Endothelial cell of umbilical vein (primary cell): Measurements from ENCODE around the gene NHSL2. TPM values are rescaled to one million over a fixed set of nuclear protein-coding genes. Genes with fewer than 3 reads are reported as not detected.

Experiments used
- BruUV-seq: library from RNA; stranded (reverse); fragments of 400-500 nt; replicated peaks from 2 replicates; lab custom pipeline; 2021; lab: Mats Ljungman, UMichigan
- CTCF ChIA-PET: fragments of 300-600, 350-600 bp; sonication (Branson Sonifier 250); formaldehyde crosslinking; loops from one replicate; lab custom pipeline; 2021; ENCODE audit warnings: antibody characterized with exemption, inconsistent platforms; lab: Charles Lee
- POLR2A ChIA-PET: fragments of 300-600, 350-600 bp; sonication (Branson Sonifier 250); formaldehyde crosslinking; loops from one replicate; lab custom pipeline; 2021; ENCODE audit warnings: antibody characterized with exemption, inconsistent platforms; lab: Charles Lee
- DNase-seq: peaks from one replicate; pipeline ENCODE4 v3.0.0-alpha.2; 2011; ENCODE audit warnings: low read depth, low spot score
- FAIRE-seq: peaks from 2 replicates; lab custom pipeline; 2011; peaks lifted over from hg19 to GRCh38; lab: Jason Lieb, UNC
- H2AFZ ChIP-seq: 2 replicates; pipeline ENCODE4 v1.6.0; 2012; ENCODE audit warnings: low read depth, low read length, control low read depth, inconsistent platforms
- H3K27ac ChIP-seq: 2 replicates; pipeline ENCODE4 v1.5.1; 2011; ENCODE audit warnings: low read depth, mild to moderate bottlenecking, control low read depth, low read length, moderate library complexity; ENCODE audit not compliant: insufficient read depth
- H3K27me3 ChIP-seq, 2 experiments: 2 replicates each; pipeline versions ENCODE4 v1.6.0 to v1.6.1; 2011; ENCODE audit warnings: low read length in 2 of 2, mixed read lengths in 1 of 2; ENCODE audit not compliant: control insufficient read depth in 2 of 2, insufficient read depth in 2 of 2
- H3K36me3 ChIP-seq, 2 experiments: 2 replicates in 1 of 2; 3 replicates in 1 of 2; pipeline ENCODE4 v1.5.1; 2011; ENCODE audit warnings: low read length in 2 of 2, mild to moderate bottlenecking in 1 of 2, moderate library complexity in 1 of 2; ENCODE audit not compliant: control insufficient read depth in 2 of 2, insufficient read depth in 2 of 2; ENCODE audit errors: extremely low read depth in 1 of 2
- H3K4me1 ChIP-seq: 3 replicates; pipeline ENCODE4 v1.5.1; 2011; ENCODE audit warnings: mild to moderate bottlenecking, low read length; ENCODE audit not compliant: control insufficient read depth, insufficient read depth; ENCODE audit errors: extremely low read depth
- H3K4me2 ChIP-seq: 2 replicates; pipeline ENCODE4 v1.6.1; 2011; ENCODE audit warnings: low read length, control low read depth, mixed read lengths; ENCODE audit not compliant: insufficient read depth
- H3K4me3 ChIP-seq, 3 experiments: fragments of 200-600 bp in 1 of 3; sonication (generic), shearing (Covaris generic) in 1 of 3; replicated peaks in 1 of 3; 2 replicates each; pipeline ENCODE4 v1.5.1; 2011 to 2016; ENCODE audit warnings: control low read depth in 3 of 3, low read length in 3 of 3, mild to moderate bottlenecking in 2 of 3, inconsistent platforms in 1 of 3, low read depth in 1 of 3, moderate library complexity in 1 of 3; ENCODE audit not compliant: insufficient read depth in 1 of 3
- H3K79me2 ChIP-seq: 2 replicates; pipeline ENCODE4 v1.6.0; 2012; ENCODE audit warnings: low read length, inconsistent platforms; ENCODE audit not compliant: control insufficient read depth, insufficient read depth
- H3K9ac ChIP-seq: replicated peaks from 2 replicates; pipeline ENCODE3; 2011; ENCODE audit warnings: low read length, control low read depth; ENCODE audit not compliant: insufficient read depth; ENCODE audit errors: extremely low read depth
- H3K9me1 ChIP-seq: replicated peaks from 3 replicates; pipeline ENCODE4 v1.6.0; 2011; ENCODE audit warnings: mild to moderate bottlenecking, low read length; ENCODE audit not compliant: control insufficient read depth, insufficient read depth; ENCODE audit errors: extremely low read depth
- H3K9me3 ChIP-seq: replicated peaks from 2 replicates; pipeline ENCODE4 v1.5.1; 2012; ENCODE audit warnings: low read length, inconsistent platforms; ENCODE audit not compliant: control insufficient read depth, insufficient read depth
- H4K20me1 ChIP-seq: replicated peaks from 2 replicates; pipeline ENCODE3; 2011; ENCODE audit warnings: mild to moderate bottlenecking, low read length; ENCODE audit not compliant: control insufficient read depth, insufficient read depth; ENCODE audit errors: extremely low read depth
- EZH2 ChIP-seq: IDR thresholded peaks from 2 replicates; pipeline ENCODE4 v1.6.1; 2012; ENCODE audit warnings: borderline replicate concordance, low read depth, mild to moderate bottlenecking, moderate library complexity, low read length, inconsistent platforms; ENCODE audit not compliant: severe bottlenecking
- FOS ChIP-seq: IDR thresholded peaks from 2 replicates; pipeline ENCODE4 v1.6.1; 2011; ENCODE audit warnings: mild to moderate bottlenecking, low read length, moderate library complexity, borderline replicate concordance; ENCODE audit not compliant: insufficient read depth
- GATA2 ChIP-seq: IDR thresholded peaks from 2 replicates; pipeline ENCODE4 v1.7.0; 2011; ENCODE audit warnings: low read depth, mild to moderate bottlenecking, moderate library complexity, mixed read lengths, low read length; ENCODE audit not compliant: insufficient read length, insufficient read depth
- JUN ChIP-seq: IDR thresholded peaks from 2 replicates; pipeline ENCODE4 v1.6.1; 2011; ENCODE audit warnings: borderline replicate concordance, low read depth; ENCODE audit not compliant: insufficient read length, insufficient read depth
- POLR2A ChIP-seq: IDR thresholded peaks from 2 replicates; pipeline ENCODE4 v1.6.1; 2012; ENCODE audit warnings: low read depth, mild to moderate bottlenecking, control low read depth, low read length
- POLR2AphosphoS5 ChIP-seq: IDR thresholded peaks from 2 replicates; pipeline ENCODE4 v1.6.1; 2012; ENCODE audit warnings: low read depth, mild to moderate bottlenecking, control low read depth, low read length, moderate library complexity; ENCODE audit not compliant: insufficient read depth
- dilution Hi-C: fragments of 300-500 bp; cut with MboI; formaldehyde crosslinking; loops from one replicate; pipeline ENCODE4 v1.15.0; 2019; ENCODE audit warnings: low sequenced_read_pairs; ENCODE audit not compliant: extremely low pct_ligation_motif_present
- intact Hi-C: fragments of 100-400 bp; cut with micrococcal nuclease; formaldehyde crosslinking; loops from one replicate; pipeline ENCODE4 v1.10.0; 2022
- polyA plus RNA-seq, 4 experiments: library from polyadenylated mRNA; depleted of rRNA in 3 of 4; stranded (reverse) in 3 of 4; unstranded in 1 of 4; fragments of >200 nt; gene quantifications; 2 replicates each; pipeline versions ENCODE4 v1.2.1 to v1.2.3, GENCODE V29; 2011 to 2012; ENCODE audit warnings: missing spikeins in 1 of 4
- total RNA-seq: library from RNA; stranded (reverse); gene quantifications from 2 replicates; pipeline ENCODE4 v1.2.3, GENCODE V29; 2021
- TF ChIP-seq, protein P1 (sequence below), 2 donors: IDR thresholded peaks; 1 replicate in 1 of 2; 2 replicates in 1 of 2; pipeline ENCODE4 v1.5.1; 2011; ENCODE audit warnings: low read length in 2 of 2, mild to moderate bottlenecking in 2 of 2, moderate library complexity in 2 of 2, control low read depth in 1 of 2, inconsistent platforms in 1 of 2, low read depth in 1 of 2; ENCODE audit not compliant: insufficient read depth in 1 of 2; ENCODE audit errors: extremely low read depth in 1 of 2
- TF ChIP-seq, protein P2 (sequence below): IDR thresholded peaks from 2 replicates; pipeline ENCODE4 v1.6.1; 2011; ENCODE audit not compliant: insufficient read depth, insufficient read length

The NHSL2 gene
- total and polyA plus RNA-seq, 2 donors (not counting 3 experiments of a cell fraction or from before 2014, with no cell fraction given): 23.5 to 49.9 TPM

DNA sequence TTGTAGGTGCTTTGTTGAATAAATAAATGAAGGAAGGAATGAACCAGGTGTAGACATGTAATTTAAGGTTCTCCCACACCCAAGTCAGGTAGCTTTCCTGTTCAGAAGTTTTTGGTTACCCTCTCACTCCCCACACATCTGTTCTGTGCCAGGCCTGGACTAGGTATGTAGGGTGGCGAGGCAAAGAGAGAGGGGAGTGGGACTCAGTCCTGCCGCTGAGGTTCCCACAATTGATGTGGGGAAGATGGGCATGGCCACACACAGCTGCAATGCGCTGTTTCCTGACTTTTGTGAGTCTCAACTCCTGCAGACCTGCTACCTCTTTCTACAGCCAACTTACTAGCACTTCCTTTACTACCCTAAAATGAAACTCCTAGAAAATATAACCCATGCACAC, 132.2 kb downstream of the NHSL2 start:
- TF ChIP-seq GATA2: no peak
- TF ChIP-seq, protein P1, sequence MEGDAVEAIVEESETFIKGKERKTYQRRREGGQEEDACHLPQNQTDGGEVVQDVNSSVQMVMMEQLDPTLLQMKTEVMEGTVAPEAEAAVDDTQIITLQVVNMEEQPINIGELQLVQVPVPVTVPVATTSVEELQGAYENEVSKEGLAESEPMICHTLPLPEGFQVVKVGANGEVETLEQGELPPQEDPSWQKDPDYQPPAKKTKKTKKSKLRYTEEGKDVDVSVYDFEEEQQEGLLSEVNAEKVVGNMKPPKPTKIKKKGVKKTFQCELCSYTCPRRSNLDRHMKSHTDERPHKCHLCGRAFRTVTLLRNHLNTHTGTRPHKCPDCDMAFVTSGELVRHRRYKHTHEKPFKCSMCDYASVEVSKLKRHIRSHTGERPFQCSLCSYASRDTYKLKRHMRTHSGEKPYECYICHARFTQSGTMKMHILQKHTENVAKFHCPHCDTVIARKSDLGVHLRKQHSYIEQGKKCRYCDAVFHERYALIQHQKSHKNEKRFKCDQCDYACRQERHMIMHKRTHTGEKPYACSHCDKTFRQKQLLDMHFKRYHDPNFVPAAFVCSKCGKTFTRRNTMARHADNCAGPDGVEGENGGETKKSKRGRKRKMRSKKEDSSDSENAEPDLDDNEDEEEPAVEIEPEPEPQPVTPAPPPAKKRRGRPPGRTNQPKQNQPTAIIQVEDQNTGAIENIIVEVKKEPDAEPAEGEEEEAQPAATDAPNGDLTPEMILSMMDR (IDR thresholded peaks at IDR 0.05; ENCODE audit: extremely low read depth in 1 of 2, insufficient read depth in 1 of 2, low read depth in 1 of 2, low read length in 2 of 2): no peak
- no peak for TF ChIP-seq EZH2
- TF ChIP-seq, protein P2, sequence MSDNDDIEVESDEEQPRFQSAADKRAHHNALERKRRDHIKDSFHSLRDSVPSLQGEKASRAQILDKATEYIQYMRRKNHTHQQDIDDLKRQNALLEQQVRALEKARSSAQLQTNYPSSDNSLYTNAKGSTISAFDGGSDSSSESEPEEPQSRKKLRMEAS: no peak
- TF ChIP-seq POLR2AphosphoS5: no peak
- no peak for TF ChIP-seq FOS
- no peak for TF ChIP-seq JUN
- TF ChIP-seq POLR2A: no peak
- H3K4me2 ChIP-seq: no peak overlapping the region
- no peaks in the 10 kb centered on the region for H3K27me3 ChIP-seq
- no peaks in the 10 kb centered on the region for H3K9me3 ChIP-seq
- ChIA-PET POLR2A (no interaction called here), CTCF (interaction anchor here (3.5 kb wide), 1 partner anchor 11 kb away, joined by 12 read pairs; no protein-coding TSS in a partner anchor)
- H3K4me3 ChIP-seq: no peak overlapping the region
- no peaks in the 10 kb centered on the region for H3K79me2 ChIP-seq
- H2AFZ ChIP-seq: no peak overlapping the region
- no peaks in the 10 kb centered on the region for H3K9me1 ChIP-seq
- peaks cover 17% of the 10 kb centered on the region for H3K4me1 ChIP-seq
- no TSS peak for BruUV-seq
- H3K36me3 ChIP-seq: no peaks in the 10 kb centered on the region
- H3K9ac ChIP-seq: no peak overlapping the region
- H3K27ac ChIP-seq: no peak overlapping the region
- no peaks in the 10 kb centered on the region for H4K20me1 ChIP-seq
- FAIRE-seq (no peak), DNase-seq (no peak)
- intact Hi-C loops: no loop called here
- dilution Hi-C loops: no loop called here
